ENCODE data around the gene CD300A. TPM values are rescaled to one million over a fixed set of nuclear protein-coding genes. Genes with fewer than 3 reads are reported as not detected.

The CD300A gene
- total and polyA plus RNA-seq, 4 donors: 2.2 to 11.5 (median 8.0) TPM

DNA sequence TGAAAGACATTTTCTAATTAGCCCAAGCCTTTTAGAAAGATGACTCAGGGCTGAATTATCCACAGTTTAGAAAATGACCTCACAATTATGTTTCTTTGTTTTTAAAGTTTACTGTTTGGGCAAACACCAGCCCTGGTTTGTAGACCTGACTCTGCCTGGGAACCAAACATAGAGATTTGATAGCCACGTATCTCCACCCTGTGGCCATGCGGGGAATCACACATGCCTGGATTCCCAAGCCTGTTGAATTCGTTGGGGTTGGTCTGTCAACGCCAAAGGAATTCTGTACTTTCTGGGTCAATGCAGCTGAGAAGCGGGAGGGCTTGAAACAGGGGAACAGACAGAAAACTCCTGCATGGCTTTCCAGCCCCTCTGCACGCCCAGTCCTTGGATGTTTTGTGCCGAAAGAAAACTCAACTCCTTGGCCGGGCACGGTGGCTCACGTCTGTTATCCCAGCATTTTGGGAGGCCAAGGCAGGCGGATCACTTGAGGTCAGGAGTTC, 26.9 kb downstream of the CD300A start:
- peak; percentile 72 for DNase-seq (ENCODE audit: low spot score)
- no peak overlapping the region for H3K27ac ChIP-seq (ENCODE audit: low read depth in 1 of 2, low read length in 2 of 2)
- peaks cover 0 to 7% (median 3%) of the 10 kb centered on the region in 4 donors for H3K4me1 ChIP-seq (ENCODE audit: control insufficient read depth in 4 of 4, insufficient read depth in 4 of 4, low read length in 3 of 4)
- no peaks in the 10 kb centered on the region for H3K9me3 ChIP-seq (ENCODE audit: control insufficient read depth in 4 of 4, low read length in 3 of 4)
- no peaks in the 10 kb centered on the region for H3K27me3 ChIP-seq (ENCODE audit: control insufficient read depth in 4 of 4, insufficient read depth in 4 of 4, low read length in 3 of 4)
- no peaks in the 10 kb centered on the region for H3K36me3 ChIP-seq (ENCODE audit: control insufficient read depth in 4 of 4, insufficient read depth in 3 of 4, low read depth in 1 of 4, low read length in 3 of 4)
- no peak overlapping the region for H3K4me3 ChIP-seq (ENCODE audit: low read depth in 1 of 3, low read length in 3 of 3)
- WGBS: 38% methylated on average over 11 of the region's 11 CpGs
- TF ChIP-seq, protein P1, sequence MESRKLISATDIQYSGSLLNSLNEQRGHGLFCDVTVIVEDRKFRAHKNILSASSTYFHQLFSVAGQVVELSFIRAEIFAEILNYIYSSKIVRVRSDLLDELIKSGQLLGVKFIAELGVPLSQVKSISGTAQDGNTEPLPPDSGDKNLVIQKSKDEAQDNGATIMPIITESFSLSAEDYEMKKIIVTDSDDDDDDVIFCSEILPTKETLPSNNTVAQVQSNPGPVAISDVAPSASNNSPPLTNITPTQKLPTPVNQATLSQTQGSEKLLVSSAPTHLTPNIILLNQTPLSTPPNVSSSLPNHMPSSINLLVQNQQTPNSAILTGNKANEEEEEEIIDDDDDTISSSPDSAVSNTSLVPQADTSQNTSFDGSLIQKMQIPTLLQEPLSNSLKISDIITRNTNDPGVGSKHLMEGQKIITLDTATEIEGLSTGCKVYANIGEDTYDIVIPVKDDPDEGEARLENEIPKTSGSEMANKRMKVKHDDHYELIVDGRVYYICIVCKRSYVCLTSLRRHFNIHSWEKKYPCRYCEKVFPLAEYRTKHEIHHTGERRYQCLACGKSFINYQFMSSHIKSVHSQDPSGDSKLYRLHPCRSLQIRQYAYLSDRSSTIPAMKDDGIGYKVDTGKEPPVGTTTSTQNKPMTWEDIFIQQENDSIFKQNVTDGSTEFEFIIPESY (IDR thresholded peaks at IDR 0.05): no peak
- TF ChIP-seq RAD21 (IDR thresholded peaks at IDR 0.05): peak; percentile 94 to 95
- TF ChIP-seq, protein P2, sequence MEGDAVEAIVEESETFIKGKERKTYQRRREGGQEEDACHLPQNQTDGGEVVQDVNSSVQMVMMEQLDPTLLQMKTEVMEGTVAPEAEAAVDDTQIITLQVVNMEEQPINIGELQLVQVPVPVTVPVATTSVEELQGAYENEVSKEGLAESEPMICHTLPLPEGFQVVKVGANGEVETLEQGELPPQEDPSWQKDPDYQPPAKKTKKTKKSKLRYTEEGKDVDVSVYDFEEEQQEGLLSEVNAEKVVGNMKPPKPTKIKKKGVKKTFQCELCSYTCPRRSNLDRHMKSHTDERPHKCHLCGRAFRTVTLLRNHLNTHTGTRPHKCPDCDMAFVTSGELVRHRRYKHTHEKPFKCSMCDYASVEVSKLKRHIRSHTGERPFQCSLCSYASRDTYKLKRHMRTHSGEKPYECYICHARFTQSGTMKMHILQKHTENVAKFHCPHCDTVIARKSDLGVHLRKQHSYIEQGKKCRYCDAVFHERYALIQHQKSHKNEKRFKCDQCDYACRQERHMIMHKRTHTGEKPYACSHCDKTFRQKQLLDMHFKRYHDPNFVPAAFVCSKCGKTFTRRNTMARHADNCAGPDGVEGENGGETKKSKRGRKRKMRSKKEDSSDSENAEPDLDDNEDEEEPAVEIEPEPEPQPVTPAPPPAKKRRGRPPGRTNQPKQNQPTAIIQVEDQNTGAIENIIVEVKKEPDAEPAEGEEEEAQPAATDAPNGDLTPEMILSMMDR (IDR thresholded peaks at IDR 0.05; ENCODE audit: low read depth, low read length, missing input control): peak; percentile 98
- no peak overlapping the region for H3K9ac ChIP-seq (ENCODE audit: low read depth in 1 of 2, low read length in 2 of 2)

DNA sequence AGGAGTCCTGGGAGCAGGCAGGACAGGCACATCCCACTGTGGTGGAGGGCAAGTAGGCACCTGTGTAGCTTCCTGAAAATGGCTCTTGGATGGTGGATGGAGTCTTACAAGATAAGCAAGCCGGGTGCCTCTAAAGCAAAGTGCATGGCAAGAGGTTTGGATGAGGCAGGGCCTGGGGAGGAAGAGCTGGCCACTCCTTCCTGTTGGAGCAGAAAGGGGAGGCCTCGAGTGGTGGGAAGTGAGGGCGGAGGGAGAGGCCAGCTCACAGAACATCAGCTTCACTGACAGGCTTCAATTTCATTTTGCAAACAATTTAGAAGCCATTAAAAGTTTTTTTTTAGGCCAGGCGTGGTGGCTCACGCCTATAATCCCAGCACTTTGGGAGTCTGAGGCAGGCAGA, 31.0 kb downstream of the CD300A start:
- 73% methylated on average over 5 of the region's 5 CpGs for WGBS
- TF ChIP-seq, protein P2 (IDR thresholded peaks at IDR 0.05; ENCODE audit: low read depth, low read length, missing input control): no peak
- TF ChIP-seq HNF4A (conservative IDR thresholded peaks at IDR 0.05) (no peak), RAD21 (IDR thresholded peaks at IDR 0.05) (no peak), HNF4G (IDR thresholded peaks at IDR 0.05) (no peak), FOXA2 (IDR thresholded peaks at IDR 0.05) (no peak), RXRA (IDR thresholded peaks at IDR 0.05) (no peak), EGR1 (IDR thresholded peaks at IDR 0.05; ENCODE audit: low read depth in 2 of 2) (no peak), TAF1 (conservative IDR thresholded peaks at IDR 0.05) (no peak), YY1 (IDR thresholded peaks at IDR 0.05) (no peak), SP1 (IDR thresholded peaks at IDR 0.05) (no peak), JUND (IDR thresholded peaks at IDR 0.05) (no peak), GABPA (IDR thresholded peaks at IDR 0.05 in 1 of 2, conservative IDR thresholded peaks at IDR 0.05 in 1 of 2) (no peak), FOXA1 (IDR thresholded peaks at IDR 0.05) (no peak), NR2F2 (IDR thresholded peaks at IDR 0.05) (no peak)
- TF ChIP-seq, protein P1 (IDR thresholded peaks at IDR 0.05): no peak
- TF ChIP-seq, protein P3, sequence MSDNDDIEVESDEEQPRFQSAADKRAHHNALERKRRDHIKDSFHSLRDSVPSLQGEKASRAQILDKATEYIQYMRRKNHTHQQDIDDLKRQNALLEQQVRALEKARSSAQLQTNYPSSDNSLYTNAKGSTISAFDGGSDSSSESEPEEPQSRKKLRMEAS (IDR thresholded peaks at IDR 0.05): no peak
- TF ChIP-seq, protein P4, sequence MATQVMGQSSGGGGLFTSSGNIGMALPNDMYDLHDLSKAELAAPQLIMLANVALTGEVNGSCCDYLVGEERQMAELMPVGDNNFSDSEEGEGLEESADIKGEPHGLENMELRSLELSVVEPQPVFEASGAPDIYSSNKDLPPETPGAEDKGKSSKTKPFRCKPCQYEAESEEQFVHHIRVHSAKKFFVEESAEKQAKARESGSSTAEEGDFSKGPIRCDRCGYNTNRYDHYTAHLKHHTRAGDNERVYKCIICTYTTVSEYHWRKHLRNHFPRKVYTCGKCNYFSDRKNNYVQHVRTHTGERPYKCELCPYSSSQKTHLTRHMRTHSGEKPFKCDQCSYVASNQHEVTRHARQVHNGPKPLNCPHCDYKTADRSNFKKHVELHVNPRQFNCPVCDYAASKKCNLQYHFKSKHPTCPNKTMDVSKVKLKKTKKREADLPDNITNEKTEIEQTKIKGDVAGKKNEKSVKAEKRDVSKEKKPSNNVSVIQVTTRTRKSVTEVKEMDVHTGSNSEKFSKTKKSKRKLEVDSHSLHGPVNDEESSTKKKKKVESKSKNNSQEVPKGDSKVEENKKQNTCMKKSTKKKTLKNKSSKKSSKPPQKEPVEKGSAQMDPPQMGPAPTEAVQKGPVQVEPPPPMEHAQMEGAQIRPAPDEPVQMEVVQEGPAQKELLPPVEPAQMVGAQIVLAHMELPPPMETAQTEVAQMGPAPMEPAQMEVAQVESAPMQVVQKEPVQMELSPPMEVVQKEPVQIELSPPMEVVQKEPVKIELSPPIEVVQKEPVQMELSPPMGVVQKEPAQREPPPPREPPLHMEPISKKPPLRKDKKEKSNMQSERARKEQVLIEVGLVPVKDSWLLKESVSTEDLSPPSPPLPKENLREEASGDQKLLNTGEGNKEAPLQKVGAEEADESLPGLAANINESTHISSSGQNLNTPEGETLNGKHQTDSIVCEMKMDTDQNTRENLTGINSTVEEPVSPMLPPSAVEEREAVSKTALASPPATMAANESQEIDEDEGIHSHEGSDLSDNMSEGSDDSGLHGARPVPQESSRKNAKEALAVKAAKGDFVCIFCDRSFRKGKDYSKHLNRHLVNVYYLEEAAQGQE (IDR thresholded peaks at IDR 0.05): no peak
- no peak for DNase-seq (ENCODE audit: low spot score)

More for the DNA sequence above, 31.0 kb downstream of the CD300A start:
- H3K27me3 ChIP-seq (ENCODE audit: control insufficient read depth in 4 of 4, insufficient read depth in 4 of 4, low read length in 3 of 4): no peaks in the 10 kb centered on the region
- no peaks in the 10 kb centered on the region for H3K36me3 ChIP-seq (ENCODE audit: control insufficient read depth in 4 of 4, insufficient read depth in 3 of 4, low read depth in 1 of 4, low read length in 3 of 4)
- H3K27ac ChIP-seq (ENCODE audit: low read depth in 1 of 2, low read length in 2 of 2): no peak overlapping the region
- no peaks in the 10 kb centered on the region for H3K9me3 ChIP-seq (ENCODE audit: control insufficient read depth in 4 of 4, low read length in 3 of 4)
- peaks cover 0 to 7% (median 3%) of the 10 kb centered on the region in 4 donors for H3K4me1 ChIP-seq (ENCODE audit: control insufficient read depth in 4 of 4, insufficient read depth in 4 of 4, low read length in 3 of 4)
- H3K4me3 ChIP-seq (ENCODE audit: low read depth in 1 of 3, low read length in 3 of 3): no peak overlapping the region
- no peak overlapping the region for H3K9ac ChIP-seq (ENCODE audit: low read depth in 1 of 2, low read length in 2 of 2)

All from liver (tissue), 9 donors.